Endometrium (tissue), 2 donors: ENCODE measurements around the gene CCDC116.
"Not testable (repeated sequence)": the region's sequence is repeated elsewhere in the genome, so short reads cannot be mapped to it uniquely, and the experiment has no call there.

ENCODE experiments used
- FAIRE-seq: peaks from 2 replicates; lab custom pipeline; 2012; peaks lifted over from hg19 to GRCh38; lab: Jason Lieb, UNC
- donor health status: control.
- donor health status: control.

The CCDC116 gene

GRCh38 chr22:21631025-21631424, 1.5 kb upstream of the CCDC116 start:
- FAIRE-seq: no peak

GRCh38 chr22:21632931-21633330, 371 bp downstream of the CCDC116 start:
- no peak for FAIRE-seq

DNA sequence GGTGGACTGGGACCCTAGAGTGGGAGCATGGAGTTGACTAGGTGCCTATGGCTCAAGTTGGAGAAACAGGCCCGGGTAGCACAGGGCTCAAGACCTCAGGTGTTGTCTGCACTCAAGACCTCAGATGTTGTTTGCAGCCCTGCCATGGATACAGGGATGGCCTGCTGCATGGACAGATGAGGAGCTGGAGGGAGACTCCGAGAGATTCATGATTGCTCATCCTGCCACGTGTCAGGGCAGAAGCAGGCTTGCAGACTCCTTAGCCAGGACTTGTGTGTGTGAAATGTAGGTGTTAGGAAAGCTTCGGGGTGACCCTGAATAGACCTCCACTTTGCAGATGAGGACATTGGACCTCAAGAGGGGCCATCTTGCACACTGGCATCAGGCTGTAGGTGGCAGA, 921 bp downstream of the CCDC116 start:
- FAIRE-seq: no peak

- FAIRE-seq: no peak
Observed at GRCh38 chr22:21634081-21634480, 1.5 kb downstream of the CCDC116 start.

DNA sequence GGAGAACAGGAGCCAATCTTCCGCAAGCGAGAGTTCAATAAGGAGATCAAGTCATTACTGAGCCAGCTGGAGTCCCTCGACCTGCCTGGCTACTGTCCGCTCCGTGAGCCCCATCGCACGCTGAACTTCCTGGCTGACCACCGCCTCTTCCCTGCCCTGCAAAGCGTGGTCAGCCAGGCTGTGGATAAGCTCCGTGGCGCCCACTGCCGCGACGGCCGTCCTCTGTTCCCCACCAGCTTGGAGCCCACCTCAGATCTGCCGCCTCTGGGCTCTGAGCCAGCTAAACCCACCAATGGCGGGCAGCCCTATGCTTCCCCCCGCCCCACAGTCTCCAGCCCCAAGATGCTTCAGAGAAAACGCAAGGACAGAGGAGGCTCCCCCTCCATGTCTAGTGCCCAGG, 2.3 kb downstream of the CCDC116 start:
- no peak for FAIRE-seq

GRCh38 chr22:21635771-21636510, 3.4 kb downstream of the CCDC116 start:
- no peak for FAIRE-seq

GRCh38 chr22:21636629-21637218, 4.2 kb downstream of the CCDC116 start:
- FAIRE-seq: no peak

GRCh38 chr22:21637450-21637849, 4.9 kb downstream of the CCDC116 start:
- not testable (repeated sequence) for FAIRE-seq

GRCh38 chr22:21639359-21639758, 6.8 kb downstream of the CCDC116 start:
- no peak for FAIRE-seq

DNA sequence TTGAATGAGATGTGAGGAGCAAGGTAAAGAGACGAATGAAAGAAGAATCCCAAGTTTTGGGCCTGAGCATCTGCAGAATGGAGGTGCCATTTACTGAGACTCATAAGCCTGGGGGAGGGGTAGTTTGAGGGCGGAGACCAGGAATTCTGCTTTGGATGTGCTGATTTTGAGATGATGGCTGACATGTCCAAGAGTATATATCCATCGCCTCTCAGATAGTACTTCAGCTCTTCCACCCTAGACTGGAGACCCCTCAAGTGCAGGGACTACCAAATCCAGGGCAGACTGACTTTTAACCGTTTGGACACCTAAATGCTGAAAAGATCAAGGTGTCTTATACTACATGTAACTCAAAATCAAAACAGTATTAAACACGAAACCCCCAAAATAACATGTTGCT, 8.2 kb downstream of the CCDC116 start:
- no peak for FAIRE-seq

- FAIRE-seq: no peak
Observed at GRCh38 chr22:21641417-21641788, 8.8 kb downstream of the CCDC116 start.

DNA sequence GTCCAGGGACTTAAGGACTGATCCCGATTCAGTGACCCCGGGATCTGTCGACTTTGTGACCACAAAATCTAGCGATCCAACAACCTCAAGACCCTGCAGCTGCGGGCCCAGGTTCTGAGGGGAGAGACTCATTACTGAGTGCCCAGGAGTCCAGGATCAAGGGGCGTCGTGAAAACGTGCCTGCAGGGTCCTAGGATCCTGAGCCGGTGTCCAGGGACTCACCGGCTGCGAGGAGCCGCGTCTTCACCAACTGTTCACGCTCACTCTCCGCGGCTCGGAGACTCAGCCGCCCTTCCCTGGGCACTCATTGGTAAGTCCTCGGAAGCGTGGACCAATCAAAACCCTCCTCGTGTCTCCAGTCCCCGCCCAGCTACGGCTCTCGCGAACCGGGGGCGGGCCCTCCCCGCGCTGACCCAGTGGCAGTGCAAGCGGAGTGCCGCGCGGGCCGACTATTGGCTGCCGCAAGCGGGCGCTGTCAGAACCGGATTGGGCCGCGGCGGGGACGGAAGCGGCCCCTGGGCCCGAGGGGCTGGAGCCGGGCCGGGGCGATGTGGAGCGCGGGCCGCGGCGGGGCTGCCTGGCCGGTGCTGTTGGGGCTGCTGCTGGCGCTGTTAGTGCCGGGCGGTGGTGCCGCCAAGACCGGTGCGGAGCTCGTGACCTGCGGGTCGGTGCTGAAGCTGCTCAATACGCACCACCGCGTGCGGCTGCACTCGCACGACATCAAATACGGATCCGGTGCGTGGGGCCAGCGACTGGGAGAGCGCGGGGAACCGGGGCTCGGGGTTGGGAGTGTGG, 9.4 kb downstream of the CCDC116 start, which contains the start of gene SDF2L1:
TSS of gene SDF2L1 (plus strand) at position 514 of the 795 bp plus-strand sequence. CDS start at position 549, 35 bp downstream.
- peak; percentile 96 for FAIRE-seq

- no peak for FAIRE-seq
Observed at GRCh38 chr22:21642584-21643448, 10.3 kb downstream of the CCDC116 start.

- FAIRE-seq: no peak
Observed at GRCh38 chr22:21643533-21644357, 11.2 kb downstream of the CCDC116 start.

DNA sequence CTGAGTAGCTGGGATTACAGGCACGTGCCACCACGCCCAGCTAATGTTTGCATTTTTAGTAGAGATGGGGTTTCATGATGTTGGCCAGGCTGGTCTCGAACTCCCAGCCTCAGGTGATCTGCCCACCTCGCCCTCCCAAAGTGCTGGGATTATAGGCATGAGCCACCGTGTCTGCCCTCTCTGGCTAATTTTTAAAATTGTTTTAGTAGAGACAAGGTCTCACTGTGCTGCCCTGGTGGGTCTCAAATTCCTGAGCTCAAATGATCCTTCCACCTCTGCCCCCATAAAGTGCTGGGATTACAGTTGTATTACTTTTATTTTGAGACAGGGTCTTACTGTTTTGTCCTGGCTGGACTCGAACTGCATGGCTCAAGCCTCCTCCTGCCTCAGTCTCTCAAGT, 13.0 kb downstream of the CCDC116 start:
- FAIRE-seq: not testable (repeated sequence)

GRCh38 chr22:21646608-21647590, 14.3 kb downstream of the CCDC116 start:
- FAIRE-seq: peak; percentile 8

DNA sequence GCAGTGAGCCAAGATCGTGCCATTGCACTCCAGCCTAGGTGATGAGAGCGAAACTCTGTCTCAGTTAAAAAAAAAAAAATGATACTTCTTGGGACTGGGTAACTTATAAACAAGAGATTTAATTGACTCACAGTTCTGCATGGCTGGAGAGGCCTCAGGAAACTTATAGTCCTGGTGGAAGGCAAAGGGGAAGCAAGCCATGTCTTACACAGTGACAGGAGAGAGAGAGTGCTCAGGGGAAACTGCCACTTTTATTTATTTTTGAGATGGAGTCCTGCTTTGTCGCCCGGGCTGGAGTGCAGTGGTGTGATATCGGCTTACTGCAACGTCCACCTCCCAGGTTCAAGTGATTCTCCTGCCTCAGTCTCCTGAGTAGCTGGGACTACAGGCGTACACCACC, 17.7 kb downstream of the CCDC116 start:
- no peak for FAIRE-seq

DNA sequence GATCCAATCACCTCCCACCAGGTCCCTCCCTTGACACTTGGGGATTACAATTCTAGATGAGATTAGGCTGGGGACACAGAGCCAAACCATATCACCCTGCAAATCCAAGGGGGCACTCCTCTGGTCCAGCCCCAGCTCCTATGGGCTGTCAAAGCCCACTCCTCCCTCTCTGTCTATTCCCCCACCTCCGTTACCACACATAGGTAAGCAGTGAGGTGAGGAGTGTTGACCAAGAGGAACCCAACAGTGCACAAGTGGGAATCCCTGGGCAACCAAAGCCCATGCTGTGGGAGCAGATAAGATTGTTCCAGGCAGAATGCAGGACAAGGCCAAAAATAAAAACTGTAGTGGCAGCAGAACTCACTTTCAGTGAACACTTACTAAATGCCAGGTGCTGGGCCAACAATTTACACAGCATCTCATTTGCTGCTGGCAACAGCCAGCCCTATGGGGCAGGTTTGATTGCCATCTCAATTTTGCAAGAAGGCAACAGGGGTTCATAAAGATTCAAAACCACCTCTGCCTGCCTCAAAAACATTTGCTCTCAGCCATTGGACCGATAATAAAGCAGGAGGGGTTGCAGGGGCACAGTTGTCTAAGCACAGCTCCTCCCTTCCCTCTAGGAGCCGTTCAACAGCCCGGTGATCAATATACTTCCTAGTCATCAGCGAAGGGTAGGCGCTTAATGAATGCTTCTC, 18.4 kb downstream of the CCDC116 start:
- no peak for FAIRE-seq

- no peak for FAIRE-seq
Observed at GRCh38 chr22:21651521-21652009, 19.0 kb downstream of the CCDC116 start.
